Coronary artery (tissue), 2 donors: Measurements from ENCODE around the gene ZSCAN10.

Experiments used
- DNase-seq: peaks from one replicate; pipeline ENCODE4 v3.0.0-alpha.2; 2017; ENCODE audit warnings: low spot score
- H3K27ac ChIP-seq, 2 donors: fragments of 200-600 bp; sonication (generic); one replicate each; pipeline ENCODE4 v1.5.1; 2016 to 2019
- H3K4me3 ChIP-seq: fragments of 200-600 bp; sonication (generic); 2 replicates; pipeline ENCODE4 v1.5.1; 2016; ENCODE audit warnings: mild to moderate bottlenecking, moderate library complexity
- TF ChIP-seq, protein P1 (sequence below): fragments of 200-600 bp; sonication (generic); IDR thresholded peaks from one replicate; pipeline ENCODE4 v1.5.1; 2019; ENCODE audit warnings: antibody characterized with exemption

Gene ZSCAN10

DNA sequence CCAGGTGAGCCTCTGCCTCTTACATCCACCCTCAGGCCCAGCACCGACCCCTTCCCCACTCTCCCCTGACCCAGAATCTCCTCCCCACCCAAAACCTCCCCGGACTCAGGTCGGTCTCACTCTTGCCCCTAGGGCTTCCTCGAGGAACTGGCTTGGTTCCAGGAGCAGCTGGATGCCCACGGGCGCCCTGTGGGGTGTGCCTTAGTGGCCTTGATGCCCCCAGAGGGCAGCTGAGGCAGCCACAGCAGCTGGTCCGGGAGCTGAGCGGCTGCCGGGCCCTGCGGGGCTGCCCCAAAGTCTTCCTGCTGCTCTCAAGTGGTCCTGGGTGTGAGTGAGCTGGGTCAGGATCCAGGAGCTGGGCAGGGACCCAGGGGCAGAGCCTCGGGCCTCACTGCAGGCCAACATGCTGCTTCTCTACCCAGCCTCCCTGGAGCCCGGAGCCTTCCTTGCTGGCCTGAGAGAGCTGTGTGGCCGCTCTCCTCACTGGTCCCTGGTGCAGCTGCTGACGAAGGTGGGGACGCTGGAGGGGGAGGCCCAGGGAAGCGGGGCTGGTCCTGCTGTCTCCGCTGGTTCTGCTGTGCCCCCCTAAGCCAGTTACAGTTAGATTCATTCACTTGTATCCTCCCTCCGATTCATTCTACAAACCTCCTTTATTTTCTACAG, 45.4 kb upstream of the ZSCAN10 start:
- no peak for DNase-seq
- no peak overlapping the region for H3K27ac ChIP-seq
- TF ChIP-seq, protein P1, sequence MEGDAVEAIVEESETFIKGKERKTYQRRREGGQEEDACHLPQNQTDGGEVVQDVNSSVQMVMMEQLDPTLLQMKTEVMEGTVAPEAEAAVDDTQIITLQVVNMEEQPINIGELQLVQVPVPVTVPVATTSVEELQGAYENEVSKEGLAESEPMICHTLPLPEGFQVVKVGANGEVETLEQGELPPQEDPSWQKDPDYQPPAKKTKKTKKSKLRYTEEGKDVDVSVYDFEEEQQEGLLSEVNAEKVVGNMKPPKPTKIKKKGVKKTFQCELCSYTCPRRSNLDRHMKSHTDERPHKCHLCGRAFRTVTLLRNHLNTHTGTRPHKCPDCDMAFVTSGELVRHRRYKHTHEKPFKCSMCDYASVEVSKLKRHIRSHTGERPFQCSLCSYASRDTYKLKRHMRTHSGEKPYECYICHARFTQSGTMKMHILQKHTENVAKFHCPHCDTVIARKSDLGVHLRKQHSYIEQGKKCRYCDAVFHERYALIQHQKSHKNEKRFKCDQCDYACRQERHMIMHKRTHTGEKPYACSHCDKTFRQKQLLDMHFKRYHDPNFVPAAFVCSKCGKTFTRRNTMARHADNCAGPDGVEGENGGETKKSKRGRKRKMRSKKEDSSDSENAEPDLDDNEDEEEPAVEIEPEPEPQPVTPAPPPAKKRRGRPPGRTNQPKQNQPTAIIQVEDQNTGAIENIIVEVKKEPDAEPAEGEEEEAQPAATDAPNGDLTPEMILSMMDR = no peak
- no peak overlapping the region for H3K4me3 ChIP-seq

DNA sequence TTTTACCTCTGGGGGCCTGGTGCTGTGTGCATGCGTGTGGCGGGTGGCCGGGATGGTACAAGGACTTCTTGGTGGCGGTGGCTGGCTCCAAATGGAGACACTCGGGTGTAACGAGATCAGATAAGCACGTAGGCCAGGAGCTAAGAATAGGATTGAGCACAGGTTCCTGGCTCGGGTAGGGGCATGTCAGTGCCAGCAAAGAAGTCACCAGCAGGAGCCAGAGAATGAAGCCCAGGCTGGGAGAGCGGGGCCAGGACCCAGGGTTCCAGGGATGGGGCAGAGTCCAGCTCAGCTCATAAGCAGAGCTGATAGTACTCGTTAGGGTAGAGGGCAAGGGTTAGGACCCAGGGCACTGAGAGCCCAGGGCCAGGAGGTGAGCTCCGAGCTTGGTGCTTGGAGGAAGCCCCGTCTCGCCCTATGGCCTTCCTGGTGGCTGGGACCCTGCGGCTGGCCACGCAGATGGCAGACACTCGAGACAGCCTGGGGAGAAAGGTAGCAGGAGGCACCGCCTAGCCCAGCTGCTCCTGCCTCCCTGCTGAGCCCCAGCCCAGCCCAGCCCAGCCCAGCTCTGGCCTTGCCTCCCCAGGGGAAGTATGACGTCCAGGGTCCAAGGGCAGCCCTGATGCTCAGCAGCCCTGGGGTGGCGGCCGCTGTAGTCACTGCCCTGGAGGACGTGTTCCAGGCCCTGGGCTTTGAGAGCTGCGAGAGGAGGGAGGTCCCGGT, 44.7 kb upstream of the ZSCAN10 start:
- DNase-seq = no peak
- no peak overlapping the region for H3K4me3 ChIP-seq

GRCh38 chr16:3143189-3143588, 44.1 kb upstream of the ZSCAN10 start:
- no peak overlapping the region for H3K27ac ChIP-seq
- TF ChIP-seq, protein P1 = no peak
- no peak overlapping the region for H3K4me3 ChIP-seq
- DNase-seq = no peak

More for the DNA sequence above, 44.7 kb upstream of the ZSCAN10 start:
- no peak overlapping the region for H3K27ac ChIP-seq
- TF ChIP-seq, protein P1 = no peak

DNA sequence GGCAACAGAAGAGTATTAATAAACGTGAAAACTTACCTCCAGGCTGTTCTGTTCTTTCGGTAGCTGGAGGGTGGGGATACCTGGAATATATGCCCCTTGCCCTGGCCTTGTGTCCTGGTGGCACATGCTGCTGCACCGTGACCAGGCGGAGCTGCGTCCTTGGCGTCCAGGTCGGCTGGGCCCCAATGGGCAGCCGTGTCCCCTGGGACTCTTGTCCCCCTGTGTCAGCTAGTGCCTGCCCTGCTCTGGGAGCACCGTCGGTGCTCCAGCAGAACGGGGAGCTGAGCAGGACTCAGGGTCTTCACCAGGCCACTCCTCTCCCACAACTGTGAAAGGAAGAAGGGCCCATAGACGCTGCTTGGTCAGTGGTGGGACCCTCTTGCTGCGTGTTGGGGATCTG, 43.7 kb upstream of the ZSCAN10 start:
- TF ChIP-seq, protein P1 = no peak
- Histone ChIP-seq H3K4me3 (no peak overlapping the region), H3K27ac (no peak overlapping the region)
- no peak for DNase-seq

DNA sequence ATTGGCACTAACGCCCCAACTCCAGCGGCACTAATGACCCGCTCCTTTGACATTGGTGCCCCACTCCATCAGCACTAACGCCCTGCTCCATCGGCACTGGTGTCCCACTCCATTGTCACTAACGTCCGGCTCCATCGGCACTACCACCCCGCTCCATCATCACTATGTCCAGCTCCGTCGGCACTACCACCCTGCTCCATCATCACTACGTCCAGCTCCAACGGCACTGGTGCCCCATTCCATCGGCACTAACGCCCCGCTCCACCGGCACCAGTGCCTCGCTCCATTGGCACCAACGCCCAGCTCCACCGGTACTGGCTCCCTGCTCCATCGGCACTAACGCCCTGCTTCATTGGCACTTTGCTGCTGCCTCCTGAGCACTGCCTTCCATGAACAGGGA, 43.2 kb upstream of the ZSCAN10 start:
- H3K4me3 ChIP-seq = no peak overlapping the region
- TF ChIP-seq, protein P1 = no peak
- no peak for DNase-seq
- no peak overlapping the region for H3K27ac ChIP-seq

GRCh38 chr16:3141781-3142311, 42.8 kb upstream of the ZSCAN10 start:
- DNase-seq = no peak
- TF ChIP-seq, protein P1 = no peak
- H3K4me3 ChIP-seq = no peak overlapping the region
- H3K27ac ChIP-seq = no peak overlapping the region
